D341Med (cell line): Measurements from ENCODE around the gene EIF4A3.
A peak's percentile ranks its signal among the peaks of the same experiment; 100 is the strongest.

Source experiments
- DNase-seq: peaks from one replicate; pipeline ENCODE4 v3.0.0; 2012; ENCODE audit warnings: low spot score

EIF4A3 gene

GRCh38 chr17:80112471-80113032, 34.4 kb downstream of the EIF4A3 start:
- DNase-seq: no peak

GRCh38 chr17:80111702-80112470, 35.0 kb downstream of the EIF4A3 start:
- peak; percentile 65 for DNase-seq

- peak; percentile 84 for DNase-seq
These were observed 35.8 kb downstream of the EIF4A3 start for GRCh38 chr17:80110927-80111701.

- peak; percentile 47 for DNase-seq
These were observed 36.5 kb downstream of the EIF4A3 start for GRCh38 chr17:80110447-80110812.

GRCh38 chr17:80109713-80110446, 37.0 kb downstream of the EIF4A3 start:
- peak; percentile 44 for DNase-seq

GRCh38 chr17:80109066-80109660, 37.8 kb downstream of the EIF4A3 start:
- no peak for DNase-seq

- peak; percentile 37 for DNase-seq
These were observed 38.6 kb downstream of the EIF4A3 start for GRCh38 chr17:80108036-80108971.

- DNase-seq: no peak
These were observed 39.5 kb downstream of the EIF4A3 start for GRCh38 chr17:80107231-80108021.

- DNase-seq: no peak
These were observed 40.2 kb downstream of the EIF4A3 start for GRCh38 chr17:80106751-80107150.

- no peak for DNase-seq
These were observed 40.8 kb downstream of the EIF4A3 start for GRCh38 chr17:80106176-80106575.

GRCh38 chr17:80105762-80106161, 41.2 kb downstream of the EIF4A3 start:
- DNase-seq: no peak

GRCh38 chr17:80104956-80105375, 42.0 kb downstream of the EIF4A3 start:
- DNase-seq: no peak

- no peak for DNase-seq
These were observed 42.5 kb downstream of the EIF4A3 start for GRCh38 chr17:80104321-80104955.

GRCh38 chr17:80103449-80104085, 43.4 kb downstream of the EIF4A3 start:
- DNase-seq: no peak

- DNase-seq: no peak
These were observed 44.1 kb downstream of the EIF4A3 start for GRCh38 chr17:80102664-80103448.

- peak; percentile 75 for DNase-seq
These were observed 44.8 kb downstream of the EIF4A3 start for GRCh38 chr17:80101946-80102663.
